ENCODE data around the gene RBM20. TPM values are rescaled to one million over a fixed set of nuclear protein-coding genes. Genes with fewer than 3 reads are reported as not detected.

Gene RBM20
- total and polyA plus RNA-seq, 2 donors from 2014 or later, result 0.88 to 2.1 TPM

- Histone ChIP-seq H3K4me1 (ENCODE audit: control insufficient read depth in 2 of 3, insufficient read depth in 2 of 3, low read depth in 1 of 3, low read length in 3 of 3) (no peaks in the 10 kb centered on the region), H3K36me3 (ENCODE audit: control insufficient read depth in 2 of 3, insufficient read depth in 3 of 3, low read length in 3 of 3) (no peaks in the 10 kb centered on the region), H3K4me3 (ENCODE audit: low read length in 3 of 3) (no peak overlapping the region), H3K27me3 (ENCODE audit: control insufficient read depth, insufficient read depth, low read length) (no peaks in the 10 kb centered on the region), H3K9me3 (ENCODE audit: control insufficient read depth in 2 of 3, insufficient read depth in 1 of 3, low read length in 3 of 3) (peaks cover 0 to under 1% (median 0%) of the 10 kb centered on the region in 3 donors), H3K27ac (ENCODE audit: low read depth in 2 of 2, low read length in 2 of 2) (no peak overlapping the region), H3K9ac (ENCODE audit: low read length in 3 of 3) (no peak overlapping the region)
- TF ChIP-seq, protein P1, sequence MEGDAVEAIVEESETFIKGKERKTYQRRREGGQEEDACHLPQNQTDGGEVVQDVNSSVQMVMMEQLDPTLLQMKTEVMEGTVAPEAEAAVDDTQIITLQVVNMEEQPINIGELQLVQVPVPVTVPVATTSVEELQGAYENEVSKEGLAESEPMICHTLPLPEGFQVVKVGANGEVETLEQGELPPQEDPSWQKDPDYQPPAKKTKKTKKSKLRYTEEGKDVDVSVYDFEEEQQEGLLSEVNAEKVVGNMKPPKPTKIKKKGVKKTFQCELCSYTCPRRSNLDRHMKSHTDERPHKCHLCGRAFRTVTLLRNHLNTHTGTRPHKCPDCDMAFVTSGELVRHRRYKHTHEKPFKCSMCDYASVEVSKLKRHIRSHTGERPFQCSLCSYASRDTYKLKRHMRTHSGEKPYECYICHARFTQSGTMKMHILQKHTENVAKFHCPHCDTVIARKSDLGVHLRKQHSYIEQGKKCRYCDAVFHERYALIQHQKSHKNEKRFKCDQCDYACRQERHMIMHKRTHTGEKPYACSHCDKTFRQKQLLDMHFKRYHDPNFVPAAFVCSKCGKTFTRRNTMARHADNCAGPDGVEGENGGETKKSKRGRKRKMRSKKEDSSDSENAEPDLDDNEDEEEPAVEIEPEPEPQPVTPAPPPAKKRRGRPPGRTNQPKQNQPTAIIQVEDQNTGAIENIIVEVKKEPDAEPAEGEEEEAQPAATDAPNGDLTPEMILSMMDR (IDR thresholded peaks at IDR 0.05; ENCODE audit: borderline replicate concordance, extremely low read depth, insufficient read depth), result no peak
- intact Hi-C loops (cut with DNase I), result no loop called here
- FAIRE-seq (no peak), DNase-seq (no peak)
These were observed 54.2 kb downstream of the RBM20 start for GRCh38 chr10:110698340-110698739.

- FAIRE-seq, result no peak
- no peak overlapping the region for H3K9ac ChIP-seq (ENCODE audit: low read length in 3 of 3)
- TF ChIP-seq, protein P1 (IDR thresholded peaks at IDR 0.05; ENCODE audit: borderline replicate concordance, extremely low read depth, insufficient read depth), result no peak
- H3K36me3 ChIP-seq (ENCODE audit: control insufficient read depth in 2 of 3, insufficient read depth in 3 of 3, low read length in 3 of 3), result no peaks in the 10 kb centered on the region
- no peaks in the 10 kb centered on the region for H3K9me3 ChIP-seq (ENCODE audit: control insufficient read depth in 2 of 3, insufficient read depth in 1 of 3, low read length in 3 of 3)
- DNase-seq, result no peak
- no peaks in the 10 kb centered on the region for H3K27me3 ChIP-seq (ENCODE audit: control insufficient read depth, insufficient read depth, low read length)
- H3K4me1 ChIP-seq (ENCODE audit: control insufficient read depth in 2 of 3, insufficient read depth in 2 of 3, low read depth in 1 of 3, low read length in 3 of 3), result no peaks in the 10 kb centered on the region
- H3K27ac ChIP-seq (ENCODE audit: low read depth in 2 of 2, low read length in 2 of 2), result no peak overlapping the region
- intact Hi-C loops (cut with DNase I), result no loop called here
- H3K4me3 ChIP-seq (ENCODE audit: low read length in 3 of 3), result no peak overlapping the region
These were observed 54.7 kb downstream of the RBM20 start for GRCh38 chr10:110698782-110699201.

DNA sequence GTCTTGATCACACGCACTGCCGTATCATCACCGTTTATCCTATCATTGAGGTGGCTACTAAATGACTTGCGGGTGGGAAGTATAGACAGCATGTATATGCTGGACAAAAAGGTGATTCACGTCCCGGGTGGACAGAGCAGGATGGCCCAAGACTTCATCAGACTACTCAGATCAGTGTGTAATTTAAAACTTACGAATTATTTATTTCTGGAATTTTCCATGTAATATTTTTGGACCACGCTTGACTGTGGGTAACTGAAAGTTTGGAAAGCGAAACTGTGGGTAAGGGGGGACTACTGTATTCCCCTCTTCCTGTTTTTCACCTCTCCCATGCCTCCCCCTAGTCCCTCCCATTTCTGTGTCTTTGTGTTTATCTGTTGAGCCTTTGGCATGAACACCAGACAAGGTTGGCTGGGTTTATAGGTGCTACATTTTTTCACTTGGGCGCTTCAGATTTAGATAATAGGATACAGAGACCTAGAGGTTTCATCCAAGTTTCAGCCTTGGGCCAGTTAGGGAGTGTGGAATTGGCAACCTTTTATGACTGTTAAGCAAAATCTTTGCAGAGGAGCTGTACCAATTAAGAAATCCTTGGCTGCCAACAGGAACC, 55.8 kb downstream of the RBM20 start:
- intact Hi-C loops (cut with DNase I), result no loop called here
- H3K27ac ChIP-seq (ENCODE audit: low read depth in 2 of 2, low read length in 2 of 2), result no peak overlapping the region

More for the DNA sequence above, 55.8 kb downstream of the RBM20 start:
- Histone ChIP-seq H3K9ac (ENCODE audit: low read length in 3 of 3) (no peak overlapping the region), H3K4me1 (ENCODE audit: control insufficient read depth in 2 of 3, insufficient read depth in 2 of 3, low read depth in 1 of 3, low read length in 3 of 3) (no peaks in the 10 kb centered on the region), H3K27me3 (ENCODE audit: control insufficient read depth, insufficient read depth, low read length) (no peaks in the 10 kb centered on the region), H3K9me3 (ENCODE audit: control insufficient read depth in 2 of 3, insufficient read depth in 1 of 3, low read length in 3 of 3) (no peaks in the 10 kb centered on the region), H3K36me3 (ENCODE audit: control insufficient read depth in 2 of 3, insufficient read depth in 3 of 3, low read length in 3 of 3) (no peaks in the 10 kb centered on the region), H3K4me3 (ENCODE audit: low read length in 3 of 3) (no peak overlapping the region)
- DNase-seq, result peak in 2 of 5 donors; percentile 39 to 64
- FAIRE-seq, result no peak
- TF ChIP-seq, protein P1 (IDR thresholded peaks at IDR 0.05; ENCODE audit: borderline replicate concordance, extremely low read depth, insufficient read depth), result no peak
